Uterus (tissue), 2 donors: ENCODE results near the gene HRC.

ENCODE experiments used
- CTCF ChIP-seq, 4 experiments: fragments of 200-600 bp in 2 of 4; fragments of 450-650 bp in 2 of 4; sonication (generic) in 2 of 4; IDR thresholded peaks; one replicate each; pipeline ENCODE4 v1.5.1; 2016 to 2019; ENCODE audit warnings: antibody characterized with exemption in 4 of 4, mild to moderate bottlenecking in 2 of 4, moderate library complexity in 1 of 4
- POLR2A ChIP-seq, 2 donors: fragments of 450-650 bp; IDR thresholded peaks; one replicate each; pipeline ENCODE4 v1.6.1; 2016; ENCODE audit warnings: antibody characterized with exemption in 2 of 2, mild to moderate bottlenecking in 1 of 2, moderate library complexity in 1 of 2

DNA sequence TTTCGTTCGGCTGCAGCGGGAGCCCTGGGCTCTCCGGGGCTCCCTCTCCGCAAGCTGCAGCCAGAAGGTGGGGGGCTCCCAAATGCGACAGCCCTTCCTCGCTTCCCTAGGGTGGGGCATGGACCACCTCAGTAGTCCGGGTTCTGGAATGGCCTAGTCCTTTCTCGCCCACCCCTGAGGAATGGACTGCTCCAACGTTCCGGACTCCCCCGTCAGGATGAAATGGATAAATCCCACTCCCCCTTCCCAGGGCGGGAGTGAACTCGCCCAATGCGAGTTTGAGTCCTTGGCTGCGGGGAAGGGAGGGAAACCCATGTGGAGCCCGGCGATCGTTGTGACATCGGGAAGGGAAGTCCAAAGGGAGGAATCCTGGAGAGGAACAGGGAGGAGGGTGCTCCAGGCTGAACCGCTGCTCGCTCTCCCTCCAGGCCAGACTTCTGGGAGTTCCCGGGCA, 5.5 kb downstream of the HRC start:
- TF ChIP-seq CTCF (IDR thresholded peaks at IDR 0.05) (no peak), POLR2A (IDR thresholded peaks at IDR 0.05) (no peak)
